AG08395 (cell line): ENCODE data around the gene ACAP2.
A peak's percentile ranks its signal among the peaks of the same experiment; 100 is the strongest.
"Not testable (repeated sequence)": the region's sequence is repeated elsewhere in the genome, so short reads cannot be mapped to it uniquely, and the experiment has no call there.

Source experiments
- DNase-seq: peaks from one replicate; pipeline ENCODE4 v3.0.0; 2012; ENCODE audit warnings: mixed read lengths, low spot score

Gene ACAP2

GRCh38 chr3:195441992-195442572 lies 738 bp downstream of the ACAP2 start:
- peak; percentile 19 for DNase-seq

- peak; percentile 43 for DNase-seq
These were observed 1.3 kb downstream of the ACAP2 start for GRCh38 chr3:195441476-195441991.

- DNase-seq: no peak
These were observed 1.8 kb downstream of the ACAP2 start for GRCh38 chr3:195441051-195441450.

GRCh38 chr3:195440379-195440778 lies 2.4 kb downstream of the ACAP2 start:
- no peak for DNase-seq

- DNase-seq: no peak
These were observed 4.4 kb downstream of the ACAP2 start for GRCh38 chr3:195438371-195438770.

- no peak for DNase-seq
These were observed 17.0 kb downstream of the ACAP2 start for GRCh38 chr3:195425849-195426248.

- DNase-seq: no peak
These were observed 19.0 kb downstream of the ACAP2 start for GRCh38 chr3:195423818-195424217.

- DNase-seq: no peak
These were observed 21.4 kb downstream of the ACAP2 start for GRCh38 chr3:195421400-195421799.

GRCh38 chr3:195416795-195417194 lies 26.0 kb downstream of the ACAP2 start:
- DNase-seq: no peak

- DNase-seq: peak; percentile 16
These were observed 31.0 kb downstream of the ACAP2 start for GRCh38 chr3:195411836-195412235.

GRCh38 chr3:195410546-195410945 lies 32.3 kb downstream of the ACAP2 start:
- no peak for DNase-seq

- DNase-seq: no peak
These were observed 35.0 kb downstream of the ACAP2 start for GRCh38 chr3:195407531-195408409.

GRCh38 chr3:195405651-195406050 lies 37.2 kb downstream of the ACAP2 start:
- DNase-seq: no peak

GRCh38 chr3:195403841-195404408 lies 38.9 kb downstream of the ACAP2 start:
- DNase-seq: no peak

- no peak for DNase-seq
These were observed 39.6 kb downstream of the ACAP2 start for GRCh38 chr3:195403244-195403643.

- no peak for DNase-seq
These were observed 40.9 kb downstream of the ACAP2 start for GRCh38 chr3:195401943-195402342.

- not testable (repeated sequence) for DNase-seq
These were observed 44.4 kb downstream of the ACAP2 start for GRCh38 chr3:195398460-195398859.

- no peak for DNase-seq
These were observed 45.3 kb downstream of the ACAP2 start for GRCh38 chr3:195397524-195397923.

- DNase-seq: no peak
These were observed 47.5 kb downstream of the ACAP2 start for GRCh38 chr3:195395208-195395816.

- no peak for DNase-seq
These were observed 48.1 kb downstream of the ACAP2 start for GRCh38 chr3:195394700-195395099.

GRCh38 chr3:195394024-195394423 lies 48.8 kb downstream of the ACAP2 start:
- no peak for DNase-seq

- no peak for DNase-seq
These were observed 54.4 kb downstream of the ACAP2 start for GRCh38 chr3:195388380-195388779.

- no peak for DNase-seq
These were observed 56.1 kb downstream of the ACAP2 start for GRCh38 chr3:195386739-195387138.
